GM12892 (cell line): ENCODE measurements around the gene OSTC.

ENCODE experiments used
- POLR2A ChIP-seq: IDR thresholded peaks from 2 replicates; pipeline ENCODE4 v1.6.1; 2011; ENCODE audit warnings: low read depth, low read length, control low read depth
- POLR2AphosphoS5 ChIP-seq: IDR thresholded peaks from 2 replicates; pipeline ENCODE4 v1.6.1; 2011; ENCODE audit warnings: low read depth, low read length, control low read depth
- TAF1 ChIP-seq: IDR thresholded peaks from 2 replicates; pipeline ENCODE4 v1.6.1; 2011; ENCODE audit warnings: low read depth, mild to moderate bottlenecking, control low read depth, low read length, borderline replicate concordance

DNA sequence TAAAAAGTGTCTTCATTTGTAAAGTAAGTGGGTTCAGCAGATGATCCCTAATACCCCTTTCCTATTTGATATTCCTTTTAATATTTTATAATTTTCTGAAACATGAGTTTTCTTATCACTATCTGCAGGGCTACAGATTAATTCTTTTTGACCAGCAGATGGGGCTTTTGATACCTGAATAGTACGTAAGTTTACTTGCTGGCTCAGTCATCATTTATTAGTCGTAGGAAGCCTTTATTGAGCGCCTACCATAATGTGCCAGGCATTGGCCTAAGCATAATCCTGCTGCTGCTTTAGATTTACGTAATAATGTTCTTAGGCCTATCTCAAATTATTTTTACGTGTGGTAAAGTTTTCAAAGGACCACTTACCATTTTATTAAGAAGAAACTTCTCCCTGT, 33.1 kb downstream of the OSTC start:
- no peak for TF ChIP-seq POLR2A
- no peak for TF ChIP-seq POLR2AphosphoS5
- TF ChIP-seq TAF1, result no peak
